Peyer's patch (tissue), 4 donors: ENCODE results near the gene MACROD2.

Experiments used
- CTCF ChIP-seq, 6 experiments: fragments of 450-650 bp in 4 of 6; fragments of 200-600 bp in 2 of 6; sonication (generic) in 1 of 6; IDR thresholded peaks; one replicate each; pipeline ENCODE4 v1.5.1; 2017 to 2019; ENCODE audit warnings: antibody characterized with exemption in 6 of 6, mild to moderate bottlenecking in 3 of 6, moderate library complexity in 1 of 6
- POLR2A ChIP-seq, 2 donors: fragments of 450-650 bp; IDR thresholded peaks; one replicate each; pipeline ENCODE4 v1.5.1; 2017; ENCODE audit warnings: antibody characterized with exemption in 2 of 2, mild to moderate bottlenecking in 2 of 2, moderate library complexity in 2 of 2

- TF ChIP-seq CTCF (IDR thresholded peaks at IDR 0.05) (no peak), POLR2A (IDR thresholded peaks at IDR 0.05) (no peak)
Measured at GRCh38 chr20:15774926-15775325, 1779.6 kb downstream of the MACROD2 start.
